Memory B cell (primary cell): ENCODE measurements around the gene RALY.

Experiments
- ATAC-seq: fragments of 150-1000 bp; cut with Tn5 transposase; 2 replicates; pipeline ENCODE4 v1.10.0; 2021; ENCODE audit warnings: low read depth, mild to moderate bottlenecking, moderate library complexity
- DNase-seq, 2 donors: peaks; one replicate each; pipeline ENCODE4 v3.0.0; 2022; ENCODE audit warnings: low spot score in 2 of 2
- H3K27ac Mint-ChIP-seq: one replicate; pipeline ENCODE4 v1.8.0; 2022; ENCODE audit warnings: mild to moderate bottlenecking, moderate library complexity, mixed read lengths
- H3K27me3 Mint-ChIP-seq: one replicate; pipeline ENCODE4 v1.8.0; 2022; ENCODE audit warnings: mixed read lengths
- H3K36me3 Mint-ChIP-seq: one replicate; pipeline ENCODE4 v1.8.0; 2022; ENCODE audit warnings: mild to moderate bottlenecking, mixed read lengths
- H3K4me1 Mint-ChIP-seq: one replicate; pipeline ENCODE4 v1.8.0; 2022; ENCODE audit warnings: mixed read lengths
- H3K4me3 Mint-ChIP-seq: one replicate; pipeline ENCODE4 v1.8.0; 2022; ENCODE audit warnings: mild to moderate bottlenecking, moderate library complexity, mixed read lengths
- H3K9me3 Mint-ChIP-seq: one replicate; pipeline ENCODE4 v1.8.0; 2022; ENCODE audit warnings: mixed read lengths

RALY gene

GRCh38 chr20:34075647-34076046 lies 81.9 kb downstream of the RALY start:
- H3K27me3 Mint-ChIP-seq: no peaks in the 10 kb centered on the region
- peaks cover 4% of the 10 kb centered on the region for H3K4me1 Mint-ChIP-seq
- no peak overlapping the region for H3K4me3 Mint-ChIP-seq
- no peak overlapping the region for H3K27ac Mint-ChIP-seq
- peaks cover 15% of the 10 kb centered on the region for H3K36me3 Mint-ChIP-seq
- ATAC-seq (no peak), DNase-seq (no peak)
- no peaks in the 10 kb centered on the region for H3K9me3 Mint-ChIP-seq

- no peak overlapping the region for H3K4me3 Mint-ChIP-seq
- H3K27me3 Mint-ChIP-seq: no peaks in the 10 kb centered on the region
- no peaks in the 10 kb centered on the region for H3K9me3 Mint-ChIP-seq
- H3K27ac Mint-ChIP-seq: no peak overlapping the region
- ATAC-seq (no peak), DNase-seq (no peak)
- H3K36me3 Mint-ChIP-seq: peaks cover 21% of the 10 kb centered on the region
- H3K4me1 Mint-ChIP-seq: peaks cover 4% of the 10 kb centered on the region
These were observed 83.2 kb downstream of the RALY start for GRCh38 chr20:34076952-34077351.

GRCh38 chr20:34078540-34078939 lies 84.8 kb downstream of the RALY start:
- H3K4me3 Mint-ChIP-seq: no peak overlapping the region
- no peaks in the 10 kb centered on the region for H3K9me3 Mint-ChIP-seq
- no peaks in the 10 kb centered on the region for H3K27me3 Mint-ChIP-seq
- peaks cover 7% of the 10 kb centered on the region for H3K4me1 Mint-ChIP-seq
- peaks cover 18% of the 10 kb centered on the region for H3K36me3 Mint-ChIP-seq
- ATAC-seq (no peak), DNase-seq (no peak)
- peak overlapping the region; percentile 51 for H3K27ac Mint-ChIP-seq

- H3K27ac Mint-ChIP-seq: no peak overlapping the region
- ATAC-seq (no peak), DNase-seq (no peak)
- H3K36me3 Mint-ChIP-seq: peaks cover 22% of the 10 kb centered on the region
- peaks cover 17% of the 10 kb centered on the region for H3K4me1 Mint-ChIP-seq
- no peaks in the 10 kb centered on the region for H3K9me3 Mint-ChIP-seq
- H3K27me3 Mint-ChIP-seq: no peaks in the 10 kb centered on the region
- H3K4me3 Mint-ChIP-seq: no peak overlapping the region
These were observed 86.1 kb downstream of the RALY start for GRCh38 chr20:34079818-34080217.

- peak overlapping the region; percentile 42 for H3K27ac Mint-ChIP-seq
- no peak overlapping the region for H3K4me3 Mint-ChIP-seq
- peaks cover 22% of the 10 kb centered on the region for H3K36me3 Mint-ChIP-seq
- peaks cover 24% of the 10 kb centered on the region for H3K4me1 Mint-ChIP-seq
- H3K9me3 Mint-ChIP-seq: no peaks in the 10 kb centered on the region
- DNase-seq (no peak), ATAC-seq (no peak)
- H3K27me3 Mint-ChIP-seq: no peaks in the 10 kb centered on the region
These were observed 88.6 kb downstream of the RALY start for GRCh38 chr20:34082232-34082887.

- DNase-seq: no peak
These were observed 89.4 kb downstream of the RALY start for GRCh38 chr20:34083137-34083536.

GRCh38 chr20:34083781-34084180 lies 90.1 kb downstream of the RALY start:
- no peak overlapping the region for H3K4me3 Mint-ChIP-seq
- peak overlapping the region; percentile 89 for H3K27ac Mint-ChIP-seq
- H3K4me1 Mint-ChIP-seq: peaks cover 22% of the 10 kb centered on the region
- H3K36me3 Mint-ChIP-seq: peaks cover 22% of the 10 kb centered on the region
- no peaks in the 10 kb centered on the region for H3K9me3 Mint-ChIP-seq
- no peaks in the 10 kb centered on the region for H3K27me3 Mint-ChIP-seq
- no peak for ATAC-seq
- no peak for DNase-seq

More at GRCh38 chr20:34083137-34083536, 89.4 kb downstream of the RALY start:
- Mint-ChIP-seq H3K4me3 (no peak overlapping the region), H3K27ac (peak overlapping the region; percentile 89), H3K27me3 (no peaks in the 10 kb centered on the region), H3K36me3 (peaks cover 24% of the 10 kb centered on the region), H3K9me3 (no peaks in the 10 kb centered on the region), H3K4me1 (peaks cover 24% of the 10 kb centered on the region)
- no peak for ATAC-seq

GRCh38 chr20:34084227-34084923 lies 90.7 kb downstream of the RALY start:
- Mint-ChIP-seq H3K4me3 (no peak overlapping the region), H3K9me3 (no peaks in the 10 kb centered on the region), H3K27ac (peak overlapping the region; percentile 89), H3K36me3 (peaks cover 23% of the 10 kb centered on the region), H3K27me3 (no peaks in the 10 kb centered on the region), H3K4me1 (peaks cover 22% of the 10 kb centered on the region)
- ATAC-seq: no peak
- no peak for DNase-seq

- Mint-ChIP-seq H3K36me3 (peaks cover 25% of the 10 kb centered on the region), H3K4me1 (peaks cover 22% of the 10 kb centered on the region), H3K4me3 (no peak overlapping the region), H3K9me3 (no peaks in the 10 kb centered on the region), H3K27me3 (no peaks in the 10 kb centered on the region), H3K27ac (peak overlapping the region; percentile 43)
- no peak for ATAC-seq
- DNase-seq: no peak
These were observed 91.9 kb downstream of the RALY start for GRCh38 chr20:34085544-34086040.

GRCh38 chr20:34088305-34089174 lies 94.8 kb downstream of the RALY start:
- Mint-ChIP-seq H3K4me1 (peaks cover 17% of the 10 kb centered on the region), H3K27ac (peak overlapping the region; percentile 22), H3K9me3 (no peaks in the 10 kb centered on the region), H3K27me3 (no peaks in the 10 kb centered on the region), H3K4me3 (no peak overlapping the region), H3K36me3 (peaks cover 32% of the 10 kb centered on the region)
- DNase-seq (no peak), ATAC-seq (no peak)

- Mint-ChIP-seq H3K36me3 (peaks cover 36% of the 10 kb centered on the region), H3K4me1 (peaks cover 14% of the 10 kb centered on the region), H3K4me3 (no peak overlapping the region), H3K27me3 (no peaks in the 10 kb centered on the region), H3K9me3 (no peaks in the 10 kb centered on the region), H3K27ac (peak overlapping the region; percentile 22)
- ATAC-seq: no peak
- no peak for DNase-seq
These were observed 95.4 kb downstream of the RALY start for GRCh38 chr20:34089175-34089479.

GRCh38 chr20:34089655-34090345 lies 96.1 kb downstream of the RALY start:
- no peak for ATAC-seq
- H3K27ac Mint-ChIP-seq: no peak overlapping the region
- no peaks in the 10 kb centered on the region for H3K27me3 Mint-ChIP-seq
- peaks cover 33% of the 10 kb centered on the region for H3K36me3 Mint-ChIP-seq
- H3K4me3 Mint-ChIP-seq: no peak overlapping the region
- H3K9me3 Mint-ChIP-seq: no peaks in the 10 kb centered on the region
- DNase-seq: no peak
- peaks cover 10% of the 10 kb centered on the region for H3K4me1 Mint-ChIP-seq

- H3K27ac Mint-ChIP-seq: no peak overlapping the region
These were observed 96.9 kb downstream of the RALY start for GRCh38 chr20:34090645-34091044.

More at GRCh38 chr20:34090645-34091044, 96.9 kb downstream of the RALY start:
- no peak for DNase-seq
- ATAC-seq: no peak
- Mint-ChIP-seq H3K4me1 (peaks cover 6% of the 10 kb centered on the region), H3K9me3 (no peaks in the 10 kb centered on the region), H3K36me3 (peaks cover 27% of the 10 kb centered on the region), H3K4me3 (no peak overlapping the region), H3K27me3 (no peaks in the 10 kb centered on the region)
